ENCODE data around the gene NOTCH1.

NOTCH1 gene

GRCh38 chr9:136526625-136527066 lies 19.2 kb downstream of the NOTCH1 start:
- ATAC-seq (ENCODE audit: insufficient read depth, low read depth) (no peak), DNase-seq (no peak)
- no peak overlapping the region for H3K27ac ChIP-seq (ENCODE audit: low read length)
- H2AFZ ChIP-seq (ENCODE audit: low read depth, low read length): no peak overlapping the region
- H3K4me3 ChIP-seq (ENCODE audit: low read depth in 1 of 2, low read length in 2 of 2): no peak overlapping the region
- peaks cover 92% of the 10 kb centered on the region for H4K20me1 ChIP-seq (ENCODE audit: insufficient read depth, low read length)
- no peaks in the 10 kb centered on the region for H3K27me3 ChIP-seq (ENCODE audit: insufficient read depth, low read length, poor library complexity)
- peaks cover 88% of the 10 kb centered on the region for H3K36me3 ChIP-seq (ENCODE audit: insufficient read depth, low read length)
- no peak overlapping the region for H3K4me2 ChIP-seq (ENCODE audit: insufficient read depth, low read length)
- no peak for TF ChIP-seq EZH2 (IDR thresholded peaks at IDR 0.05; ENCODE audit: borderline replicate concordance, low read depth, low read length, severe bottlenecking)
- H3K4me1 ChIP-seq (ENCODE audit: insufficient read depth, low read length): peaks cover 21% of the 10 kb centered on the region; the same call in 1 of the 2 replicates
- H3K9me3 ChIP-seq (ENCODE audit: insufficient read depth, low read length, severe bottlenecking): no peaks in the 10 kb centered on the region
- H3K9ac ChIP-seq (ENCODE audit: low read depth, low read length): no peak overlapping the region
- H3K79me2 ChIP-seq (ENCODE audit: insufficient read depth, low read length): peaks cover 97% of the 10 kb centered on the region

DNA sequence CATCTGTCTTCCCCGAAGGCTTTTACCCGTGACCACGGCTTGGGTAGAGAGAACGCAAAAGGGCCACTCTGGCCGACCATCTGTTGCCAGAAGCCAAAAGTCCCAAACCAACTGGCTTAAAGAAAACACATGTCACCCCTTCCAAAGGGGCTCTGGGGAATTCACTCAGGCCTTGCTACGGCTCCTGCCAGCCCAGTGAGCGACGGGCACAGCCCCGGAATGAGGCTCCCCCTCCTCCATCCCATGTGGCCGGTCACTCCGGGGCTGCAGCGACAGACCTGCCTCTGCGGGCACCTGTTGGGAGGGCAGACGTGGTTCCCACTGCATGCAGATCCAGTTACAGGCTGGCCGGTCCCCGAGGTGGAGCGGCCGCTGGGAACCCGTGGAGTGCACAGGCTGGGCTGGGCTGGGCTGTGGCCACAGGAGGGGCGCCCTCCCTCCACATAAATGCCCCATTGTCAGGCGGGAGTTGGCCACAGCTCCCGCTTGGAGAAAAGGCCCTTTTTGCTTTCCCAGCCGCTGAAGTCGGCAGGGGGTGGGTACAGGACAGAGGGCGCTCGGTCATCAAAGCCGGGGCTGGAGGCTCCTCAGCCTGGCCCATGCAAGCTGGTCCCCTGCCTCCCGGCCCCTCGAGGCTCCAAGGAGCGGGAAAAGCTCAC lies 19.9 kb downstream of the NOTCH1 start:
- Histone ChIP-seq H3K9ac (ENCODE audit: low read depth, low read length) (no peak overlapping the region), H4K20me1 (ENCODE audit: insufficient read depth, low read length) (peaks cover 92% of the 10 kb centered on the region), H3K79me2 (ENCODE audit: insufficient read depth, low read length) (peaks cover 97% of the 10 kb centered on the region), H3K4me3 (ENCODE audit: low read depth in 1 of 2, low read length in 2 of 2) (no peak overlapping the region), H2AFZ (ENCODE audit: low read depth, low read length) (no peak overlapping the region), H3K36me3 (ENCODE audit: insufficient read depth, low read length) (peaks cover 88% of the 10 kb centered on the region), H3K27me3 (ENCODE audit: insufficient read depth, low read length, poor library complexity) (no peaks in the 10 kb centered on the region), H3K27ac (ENCODE audit: low read length) (no peak overlapping the region), H3K9me3 (ENCODE audit: insufficient read depth, low read length, severe bottlenecking) (no peaks in the 10 kb centered on the region), H3K4me2 (ENCODE audit: insufficient read depth, low read length) (no peak overlapping the region), H3K4me1 (ENCODE audit: insufficient read depth, low read length) (peaks cover 18% of the 10 kb centered on the region; the same call in 1 of the 2 replicates)
- TF ChIP-seq EZH2 (IDR thresholded peaks at IDR 0.05; ENCODE audit: borderline replicate concordance, low read depth, low read length, severe bottlenecking) (no peak), CTCF (IDR thresholded peaks at IDR 0.05; ENCODE audit: borderline replicate concordance, extremely low read depth, low read length, poor library complexity, severe bottlenecking) (no peak)
- DNase-seq: no peak
- no peak for ATAC-seq (ENCODE audit: insufficient read depth, low read depth)

- Histone ChIP-seq H3K27ac (ENCODE audit: low read length) (no peak overlapping the region), H3K36me3 (ENCODE audit: insufficient read depth, low read length) (peaks cover 88% of the 10 kb centered on the region), H3K4me3 (ENCODE audit: low read depth in 1 of 2, low read length in 2 of 2) (no peak overlapping the region), H3K27me3 (ENCODE audit: insufficient read depth, low read length, poor library complexity) (no peaks in the 10 kb centered on the region), H2AFZ (ENCODE audit: low read depth, low read length) (no peak overlapping the region), H3K9ac (ENCODE audit: low read depth, low read length) (no peak overlapping the region), H3K4me1 (ENCODE audit: insufficient read depth, low read length) (0 out of 2 replicates have a peak, but pooled peaks cover 12% of the 10 kb centered on the region), H3K79me2 (ENCODE audit: insufficient read depth, low read length) (peaks cover 97% of the 10 kb centered on the region), H3K9me3 (ENCODE audit: insufficient read depth, low read length, severe bottlenecking) (no peaks in the 10 kb centered on the region), H3K4me2 (ENCODE audit: insufficient read depth, low read length) (no peak overlapping the region), H4K20me1 (ENCODE audit: insufficient read depth, low read length) (peaks cover 92% of the 10 kb centered on the region)
- TF ChIP-seq CTCF (IDR thresholded peaks at IDR 0.05; ENCODE audit: borderline replicate concordance, extremely low read depth, low read length, poor library complexity, severe bottlenecking) (no peak), EZH2 (IDR thresholded peaks at IDR 0.05; ENCODE audit: borderline replicate concordance, low read depth, low read length, severe bottlenecking) (no peak)
- ATAC-seq (ENCODE audit: insufficient read depth, low read depth): no peak
- DNase-seq: no peak
Measured at GRCh38 chr9:136525207-136525606, 20.6 kb downstream of the NOTCH1 start.

GRCh38 chr9:136522314-136523237 lies 23.3 kb downstream of the NOTCH1 start:
- no peak for DNase-seq

More at GRCh38 chr9:136522314-136523237, 23.3 kb downstream of the NOTCH1 start:
- H4K20me1 ChIP-seq (ENCODE audit: insufficient read depth, low read length): peaks cover 93% of the 10 kb centered on the region
- no peak overlapping the region for H3K4me2 ChIP-seq (ENCODE audit: insufficient read depth, low read length)
- no peaks in the 10 kb centered on the region for H3K27me3 ChIP-seq (ENCODE audit: insufficient read depth, low read length, poor library complexity)
- H3K79me2 ChIP-seq (ENCODE audit: insufficient read depth, low read length): peaks cover 96% of the 10 kb centered on the region
- H2AFZ ChIP-seq (ENCODE audit: low read depth, low read length): no peak overlapping the region
- H3K36me3 ChIP-seq (ENCODE audit: insufficient read depth, low read length): peaks cover 96% of the 10 kb centered on the region
- H3K9ac ChIP-seq (ENCODE audit: low read depth, low read length): no peak overlapping the region
- ATAC-seq (ENCODE audit: insufficient read depth, low read depth): no peak
- H3K9me3 ChIP-seq (ENCODE audit: insufficient read depth, low read length, severe bottlenecking): no peaks in the 10 kb centered on the region
- TF ChIP-seq EZH2 (IDR thresholded peaks at IDR 0.05; ENCODE audit: borderline replicate concordance, low read depth, low read length, severe bottlenecking) (no peak), CTCF (IDR thresholded peaks at IDR 0.05; ENCODE audit: borderline replicate concordance, extremely low read depth, low read length, poor library complexity, severe bottlenecking) (no peak)
- no peak overlapping the region for H3K27ac ChIP-seq (ENCODE audit: low read length)
- no peaks in the 10 kb centered on the region for H3K4me1 ChIP-seq (ENCODE audit: insufficient read depth, low read length)
- H3K4me3 ChIP-seq (ENCODE audit: low read depth in 1 of 2, low read length in 2 of 2): no peak overlapping the region

Data from DND-41 (cell line).